OCI-LY1 (cell line): ENCODE results near the gene CCDC7.

Source experiments
- CTCF ChIP-seq: fragments of 200-600 bp; sonication (generic), shearing (Covaris generic); IDR thresholded peaks from 2 replicates; pipeline ENCODE4 v1.5.1; 2017; ENCODE audit warnings: mild to moderate bottlenecking, antibody characterized with exemption, low read length, moderate library complexity, mixed read lengths
- EZH2 ChIP-seq: fragments of 200-600 bp; sonication (generic), shearing (Covaris generic); IDR thresholded peaks from 2 replicates; pipeline ENCODE4 v1.8.0; 2017; ENCODE audit warnings: borderline replicate concordance, mixed run types, mild to moderate bottlenecking, antibody characterized with exemption, low read length, moderate library complexity, mixed read lengths

GRCh38 chr10:32417911-32418547 lies 27.9 kb upstream of the CCDC7 start:
- TF ChIP-seq CTCF (no peak), EZH2 (no peak)
